Vagina (tissue), 2 donors: Measurements from ENCODE around the gene BFAR. TPM values are rescaled to one million over a fixed set of nuclear protein-coding genes. Genes with fewer than 3 reads are reported as not detected.

Experiments used
- DNase-seq, 2 donors: peaks; one replicate each; pipeline ENCODE4 v3.0.0-alpha.2; 2017; ENCODE audit errors: extremely low spot score in 2 of 2
- H3K27ac ChIP-seq: fragments of 200-600 bp; sonication (generic); one replicate; pipeline ENCODE4 v1.5.1; 2019
- H3K27me3 ChIP-seq: fragments of 200-600 bp; sonication (generic); one replicate; pipeline ENCODE4 v1.5.1; 2019
- H3K36me3 ChIP-seq, 2 donors: fragments of 200-600 bp; sonication (generic); one replicate each; pipeline ENCODE4 v1.5.1; 2017 to 2019
- H3K4me1 ChIP-seq: fragments of 200-600 bp; sonication (generic); one replicate; pipeline ENCODE4 v1.5.1; 2019
- H3K4me3 ChIP-seq, 2 donors: fragments of 200-600 bp; sonication (generic); 1 replicate in 1 of 2; 2 replicates in 1 of 2; pipeline ENCODE4 v1.5.1; 2016 to 2019
- H3K9me3 ChIP-seq: fragments of 200-600 bp; sonication (generic); one replicate; pipeline ENCODE4 v1.5.1; 2019
- POLR2A ChIP-seq, 2 donors: fragments of 450-650 bp; IDR thresholded peaks; one replicate each; pipeline ENCODE4 v1.6.1; 2017; ENCODE audit warnings: antibody characterized with exemption in 2 of 2, mild to moderate bottlenecking in 2 of 2, moderate library complexity in 2 of 2
- POLR2AphosphoS5 ChIP-seq, 2 donors: sonication (generic); formaldehyde crosslinking; IDR thresholded peaks; one replicate each; pipeline ENCODE4 v1.9.0; 2017; ENCODE audit warnings: antibody characterized with exemption in 2 of 2, mild to moderate bottlenecking in 2 of 2, low read depth in 1 of 2; ENCODE audit not compliant: insufficient read depth in 1 of 2
- intact Hi-C: fragments of 100-400 bp; cut with DNase I; formaldehyde crosslinking; loops from one replicate; pipeline ENCODE4 v1.15.1; 2023
- total RNA-seq: library from RNA; depleted of rRNA; stranded (reverse); fragments of >200 nt; gene quantifications from one replicate; pipeline ENCODE4 v1.2.3, GENCODE V29; 2016
- TF ChIP-seq, protein P1 (sequence below), 3 experiments: fragments of 450-650 bp in 2 of 3; fragments of 200-600 bp in 1 of 3; sonication (generic) in 1 of 3; IDR thresholded peaks; one replicate each; pipeline ENCODE4 v1.5.1; 2017 to 2019; ENCODE audit warnings: antibody characterized with exemption in 3 of 3, mild to moderate bottlenecking in 2 of 3, moderate library complexity in 2 of 3

BFAR gene
- total RNA-seq, 1 donor from 2014 or later, result 44.4 TPM

DNA sequence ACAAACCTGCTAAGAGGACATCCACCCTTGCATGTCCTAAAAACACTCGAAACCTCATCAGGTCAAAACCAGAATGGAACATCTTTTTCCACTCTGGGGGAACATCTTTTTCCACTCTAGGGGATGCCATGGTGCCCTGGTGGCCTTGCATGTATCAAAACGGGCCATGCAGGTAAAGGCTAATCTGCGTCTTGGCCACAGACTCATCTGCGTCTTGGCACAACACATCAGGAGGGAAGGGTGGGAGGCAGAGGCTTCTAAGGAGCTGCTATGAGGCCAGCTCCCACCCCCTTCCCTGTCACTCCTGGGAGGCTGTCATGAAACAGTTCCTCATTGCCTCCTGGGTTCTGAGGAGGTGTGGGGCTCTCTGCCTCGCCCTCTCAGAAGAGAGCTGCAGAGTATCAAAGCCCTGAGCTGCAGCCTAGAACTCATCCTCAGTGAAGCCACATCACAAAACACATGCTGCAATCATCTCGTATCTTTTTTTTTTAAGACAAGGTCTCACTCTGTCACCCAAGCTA lies 30.2 kb upstream of the BFAR start:
- DNase-seq, result no peak
- no peaks in the 10 kb centered on the region for H3K9me3 ChIP-seq
- H3K27me3 ChIP-seq, result no peaks in the 10 kb centered on the region
- TF ChIP-seq, protein P1, sequence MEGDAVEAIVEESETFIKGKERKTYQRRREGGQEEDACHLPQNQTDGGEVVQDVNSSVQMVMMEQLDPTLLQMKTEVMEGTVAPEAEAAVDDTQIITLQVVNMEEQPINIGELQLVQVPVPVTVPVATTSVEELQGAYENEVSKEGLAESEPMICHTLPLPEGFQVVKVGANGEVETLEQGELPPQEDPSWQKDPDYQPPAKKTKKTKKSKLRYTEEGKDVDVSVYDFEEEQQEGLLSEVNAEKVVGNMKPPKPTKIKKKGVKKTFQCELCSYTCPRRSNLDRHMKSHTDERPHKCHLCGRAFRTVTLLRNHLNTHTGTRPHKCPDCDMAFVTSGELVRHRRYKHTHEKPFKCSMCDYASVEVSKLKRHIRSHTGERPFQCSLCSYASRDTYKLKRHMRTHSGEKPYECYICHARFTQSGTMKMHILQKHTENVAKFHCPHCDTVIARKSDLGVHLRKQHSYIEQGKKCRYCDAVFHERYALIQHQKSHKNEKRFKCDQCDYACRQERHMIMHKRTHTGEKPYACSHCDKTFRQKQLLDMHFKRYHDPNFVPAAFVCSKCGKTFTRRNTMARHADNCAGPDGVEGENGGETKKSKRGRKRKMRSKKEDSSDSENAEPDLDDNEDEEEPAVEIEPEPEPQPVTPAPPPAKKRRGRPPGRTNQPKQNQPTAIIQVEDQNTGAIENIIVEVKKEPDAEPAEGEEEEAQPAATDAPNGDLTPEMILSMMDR (IDR thresholded peaks at IDR 0.05), result no peak
- TF ChIP-seq POLR2A (IDR thresholded peaks at IDR 0.05) (no peak), POLR2AphosphoS5 (IDR thresholded peaks at IDR 0.05; ENCODE audit: insufficient read depth in 1 of 2, low read depth in 1 of 2) (no peak)
- no peak overlapping the region for H3K4me3 ChIP-seq
- no peak overlapping the region for H3K27ac ChIP-seq
- H3K36me3 ChIP-seq, result peaks cover 0 to 67% of the 10 kb centered on the region in 2 donors
- H3K4me1 ChIP-seq, result no peaks in the 10 kb centered on the region
- intact Hi-C loops, result no loop called here

DNA sequence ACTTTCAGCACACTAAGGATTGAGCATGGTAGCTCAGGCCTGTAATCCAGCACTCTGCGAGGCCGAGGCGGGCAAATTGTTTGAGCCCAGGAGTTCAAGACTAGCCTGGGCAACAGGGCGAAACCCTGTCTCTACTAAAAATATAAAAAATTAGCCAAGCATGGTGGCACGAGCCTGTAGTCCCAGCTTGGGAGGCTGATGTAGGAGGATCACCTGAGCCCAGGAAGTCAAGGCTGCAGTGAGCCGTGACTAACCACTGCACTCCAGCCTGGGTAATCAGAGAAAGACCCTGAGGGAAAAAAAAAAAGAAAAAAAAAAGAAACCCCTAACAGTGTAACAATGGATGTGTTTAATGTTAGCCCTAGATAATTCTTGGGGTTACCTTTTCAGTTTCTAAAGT lies 26.6 kb upstream of the BFAR start:
- H3K36me3 ChIP-seq, result peaks cover 0 to 79% of the 10 kb centered on the region in 2 donors
- no peaks in the 10 kb centered on the region for H3K27me3 ChIP-seq
- no peaks in the 10 kb centered on the region for H3K4me1 ChIP-seq
- no peak overlapping the region for H3K27ac ChIP-seq
- intact Hi-C loops, result no loop called here
- no peak overlapping the region for H3K4me3 ChIP-seq
- TF ChIP-seq POLR2AphosphoS5 (IDR thresholded peaks at IDR 0.05; ENCODE audit: insufficient read depth in 1 of 2, low read depth in 1 of 2) (no peak), POLR2A (IDR thresholded peaks at IDR 0.05) (no peak)
- TF ChIP-seq, protein P1 (IDR thresholded peaks at IDR 0.05), result no peak
- no peaks in the 10 kb centered on the region for H3K9me3 ChIP-seq
- no peak for DNase-seq

DNA sequence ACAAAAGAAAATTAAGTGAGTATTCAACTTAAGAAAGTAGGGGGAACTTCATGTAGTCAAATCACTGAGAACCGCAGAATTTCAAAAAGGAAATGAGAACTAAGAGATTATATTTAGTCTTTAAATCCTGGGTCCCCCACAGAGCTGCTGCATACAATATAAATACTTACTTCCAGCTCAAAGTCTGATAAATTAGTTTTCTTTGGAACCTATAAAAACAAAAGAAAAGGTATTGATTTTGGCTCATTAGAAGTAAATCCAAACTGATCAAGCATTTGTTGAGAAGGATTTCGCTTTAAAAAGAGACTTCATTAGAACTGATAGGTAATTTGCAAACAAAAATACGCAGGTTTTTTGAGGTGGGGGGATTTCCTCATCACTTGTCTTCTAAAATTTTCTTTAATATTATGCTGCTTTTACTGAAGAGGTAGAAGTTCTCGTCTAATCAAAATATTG lies 24.6 kb upstream of the BFAR start:
- Histone ChIP-seq H3K4me1 (no peaks in the 10 kb centered on the region), H3K9me3 (no peaks in the 10 kb centered on the region), H3K27me3 (no peaks in the 10 kb centered on the region), H3K36me3 (peaks cover 0 to 73% of the 10 kb centered on the region in 2 donors), H3K4me3 (no peak overlapping the region), H3K27ac (no peak overlapping the region)
- intact Hi-C loops, result no loop called here
- TF ChIP-seq POLR2AphosphoS5 (IDR thresholded peaks at IDR 0.05; ENCODE audit: insufficient read depth in 1 of 2, low read depth in 1 of 2) (no peak), POLR2A (IDR thresholded peaks at IDR 0.05) (no peak)
- TF ChIP-seq, protein P1 (IDR thresholded peaks at IDR 0.05), result no peak
- DNase-seq, result no peak

DNA sequence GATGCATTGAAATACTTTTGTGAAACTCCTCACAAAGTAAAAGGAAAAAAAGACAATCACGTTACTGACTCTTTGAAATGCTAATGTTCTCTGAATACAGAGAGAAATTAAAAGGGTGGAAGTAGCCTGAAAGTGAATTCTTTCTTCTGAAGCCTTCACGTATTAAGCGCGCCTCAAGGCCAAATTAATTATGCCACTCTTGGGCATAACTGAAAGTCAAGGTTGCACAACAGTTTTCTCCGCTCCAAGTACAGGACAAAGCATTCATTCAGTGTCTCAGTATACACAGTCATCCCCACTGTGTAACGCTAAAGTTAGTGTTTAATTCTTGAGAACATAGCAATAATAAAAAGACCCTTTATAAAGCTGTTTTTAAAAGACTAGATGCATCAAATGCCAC lies 24.1 kb upstream of the BFAR start:
- no peaks in the 10 kb centered on the region for H3K9me3 ChIP-seq
- DNase-seq, result no peak
- no peaks in the 10 kb centered on the region for H3K4me1 ChIP-seq
- H3K36me3 ChIP-seq, result peaks cover 0 to 73% of the 10 kb centered on the region in 2 donors
- no peak overlapping the region for H3K27ac ChIP-seq
- no peaks in the 10 kb centered on the region for H3K27me3 ChIP-seq
- TF ChIP-seq, protein P1 (IDR thresholded peaks at IDR 0.05), result no peak
- TF ChIP-seq POLR2AphosphoS5 (IDR thresholded peaks at IDR 0.05; ENCODE audit: insufficient read depth in 1 of 2, low read depth in 1 of 2) (no peak), POLR2A (IDR thresholded peaks at IDR 0.05) (no peak)
- intact Hi-C loops, result no loop called here
- no peak overlapping the region for H3K4me3 ChIP-seq

DNA sequence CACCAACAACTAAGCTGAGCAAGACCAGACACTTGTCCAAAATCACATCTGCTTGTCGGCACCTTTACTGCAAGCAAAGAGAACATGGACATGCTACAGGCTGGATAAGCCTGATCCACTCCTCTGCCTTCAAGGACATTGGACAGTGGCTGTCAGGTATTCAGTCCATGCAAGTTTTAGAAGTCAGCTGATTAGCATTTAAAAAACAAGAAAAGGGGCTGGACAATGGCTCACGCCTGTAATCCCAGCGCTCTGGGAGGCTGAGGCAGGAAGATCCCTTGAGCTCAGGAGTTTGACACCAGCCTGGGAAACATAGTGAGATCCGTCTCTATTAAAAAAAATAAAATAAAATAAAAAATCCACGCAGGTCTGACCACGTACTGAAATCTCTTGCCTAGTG lies 23.0 kb upstream of the BFAR start:
- intact Hi-C loops, result no loop called here
- no peak overlapping the region for H3K27ac ChIP-seq

More for the DNA sequence above, 23.0 kb upstream of the BFAR start:
- no peaks in the 10 kb centered on the region for H3K4me1 ChIP-seq
- H3K27me3 ChIP-seq, result no peaks in the 10 kb centered on the region
- no peaks in the 10 kb centered on the region for H3K9me3 ChIP-seq
- H3K36me3 ChIP-seq, result peaks cover 0 to 66% of the 10 kb centered on the region in 2 donors
- no peak overlapping the region for H3K4me3 ChIP-seq
- TF ChIP-seq POLR2AphosphoS5 (IDR thresholded peaks at IDR 0.05; ENCODE audit: insufficient read depth in 1 of 2, low read depth in 1 of 2), result no peak
- TF ChIP-seq, protein P1 (IDR thresholded peaks at IDR 0.05), result no peak
- TF ChIP-seq POLR2A (IDR thresholded peaks at IDR 0.05), result no peak
- DNase-seq, result no peak
